DOHH2 (cell line): Measurements from ENCODE around the gene CARMIL3.

ENCODE experiments used
- H3F3A ChIP-seq: fragments of 200-600 bp; sonication (generic), shearing (Covaris generic); 2 replicates; pipeline ENCODE4 v1.6.0; 2016; ENCODE audit warnings: antibody characterized with exemption, mild to moderate bottlenecking; ENCODE audit not compliant: control insufficient read depth, insufficient read depth
- H3K27ac ChIP-seq: fragments of 200-600 bp; sonication (generic); 2 replicates; pipeline ENCODE4 v1.5.1; 2014; ENCODE audit warnings: low read depth, mild to moderate bottlenecking, low read length, moderate library complexity
- H3K27me3 ChIP-seq: fragments of 200-600 bp; sonication (generic); 2 replicates; pipeline ENCODE4 v1.6.1; 2014; ENCODE audit warnings: mild to moderate bottlenecking, low read length, mixed read lengths; ENCODE audit not compliant: control insufficient read depth
- H3K36me3 ChIP-seq: fragments of 200-600 bp; sonication (generic); 2 replicates; pipeline ENCODE4 v1.6.1; 2014; ENCODE audit warnings: mild to moderate bottlenecking, low read length, moderate library complexity, mixed read lengths; ENCODE audit not compliant: control insufficient read depth
- H3K4me1 ChIP-seq: fragments of 200-600 bp; sonication (generic); 2 replicates; pipeline ENCODE4 v1.6.1; 2014; ENCODE audit warnings: mild to moderate bottlenecking, low read length, mixed read lengths; ENCODE audit not compliant: control insufficient read depth
- H3K4me2 ChIP-seq: fragments of 200-600 bp; sonication (generic); 2 replicates; pipeline ENCODE4 v1.6.0; 2014; ENCODE audit warnings: mild to moderate bottlenecking, low read length, moderate library complexity
- H3K4me3 ChIP-seq: fragments of 200-600 bp; sonication (generic); 2 replicates; pipeline ENCODE4 v1.5.1; 2014; ENCODE audit warnings: mild to moderate bottlenecking, low read length, mixed read lengths
- H3K79me2 ChIP-seq: fragments of 200-600 bp; sonication (generic); 2 replicates; pipeline ENCODE4 v1.6.1; 2014; ENCODE audit warnings: mild to moderate bottlenecking, low read length, mixed read lengths; ENCODE audit not compliant: control insufficient read depth
- H3K9me2 ChIP-seq: fragments of 200-600 bp; sonication (generic); replicated peaks from 2 replicates; pipeline ENCODE4 v1.6.1; 2014; ENCODE audit warnings: mild to moderate bottlenecking, low read length, mixed read lengths; ENCODE audit not compliant: control insufficient read depth
- H3K9me3 ChIP-seq: fragments of 200-600 bp; sonication (generic); 2 replicates; pipeline ENCODE4 v1.6.1; 2014; ENCODE audit warnings: antibody characterized with exemption, low read length, mixed read lengths; ENCODE audit not compliant: control insufficient read depth, insufficient read depth
- H4K20me1 ChIP-seq: fragments of 200-600 bp; sonication (generic); 2 replicates; pipeline ENCODE4 v1.6.0; 2014; ENCODE audit warnings: low read depth, mild to moderate bottlenecking, antibody characterized with exemption, low read length, moderate library complexity; ENCODE audit not compliant: control insufficient read depth, insufficient read depth
- CTCF ChIP-seq: fragments of 200-600 bp; sonication (generic); IDR thresholded peaks from one replicate; pipeline ENCODE4 v1.5.1; 2014; ENCODE audit warnings: antibody characterized with exemption, mild to moderate bottlenecking, low read depth, low read length; ENCODE audit not compliant: poor library complexity, severe bottlenecking
- EZH2phosphoT487 ChIP-seq: fragments of 200-600 bp; sonication (generic); IDR thresholded peaks from 2 replicates; pipeline ENCODE4 v1.6.1; 2017; ENCODE audit warnings: borderline replicate concordance, mild to moderate bottlenecking, antibody characterized with exemption, low read length, moderate library complexity, mixed read lengths

The CARMIL3 gene

DNA sequence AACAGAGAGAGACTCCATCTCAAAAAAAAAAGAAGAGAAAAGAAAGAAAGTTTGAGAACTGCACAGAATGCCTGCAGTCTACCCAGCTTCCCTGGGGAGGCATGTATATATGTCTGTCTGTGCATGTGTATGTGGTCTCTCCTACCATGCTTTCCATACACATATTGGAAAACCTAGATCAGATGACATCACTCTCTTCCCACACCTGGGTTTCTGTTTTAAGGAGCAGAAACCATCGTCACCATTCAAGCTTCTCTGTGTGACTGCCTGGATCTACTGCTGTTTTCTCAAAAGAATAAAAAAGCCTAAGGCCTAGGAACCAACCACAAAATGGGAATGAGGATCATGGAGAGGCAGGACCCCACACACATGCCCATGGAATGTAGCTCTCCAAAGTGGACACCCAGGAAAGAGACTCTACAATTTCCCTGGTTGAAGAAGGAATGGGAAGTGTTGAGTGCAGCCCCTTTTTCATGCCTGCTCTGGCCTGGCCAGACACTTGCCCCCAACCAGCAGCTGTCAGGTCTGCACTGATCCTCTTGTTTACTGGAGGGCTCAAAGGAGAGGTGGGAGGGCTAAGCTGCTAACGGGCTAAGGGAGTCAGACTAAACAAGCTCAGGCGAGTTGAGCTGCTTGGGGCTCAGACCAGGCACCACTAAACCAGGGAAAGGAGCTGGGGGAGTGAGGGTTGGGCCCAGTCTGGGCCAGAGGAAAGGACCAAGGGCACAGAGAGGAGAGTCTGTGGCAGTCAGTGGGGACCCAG is 34.6 kb downstream of the CARMIL3 start:
- H3K4me2 ChIP-seq = no peak overlapping the region
- H4K20me1 ChIP-seq = no peaks in the 10 kb centered on the region
- TF ChIP-seq CTCF (no peak), EZH2phosphoT487 (no peak)
- H3K9me2 ChIP-seq = no peaks in the 10 kb centered on the region
- no peaks in the 10 kb centered on the region for H3K9me3 ChIP-seq
- peaks cover 17% of the 10 kb centered on the region for H3K4me1 ChIP-seq
- no peak overlapping the region for H3K27ac ChIP-seq
- H3K79me2 ChIP-seq = no peaks in the 10 kb centered on the region
- H3K4me3 ChIP-seq = no peak overlapping the region
- no peaks in the 10 kb centered on the region for H3K36me3 ChIP-seq
- no peaks in the 10 kb centered on the region for H3K27me3 ChIP-seq
- no peaks in the 10 kb centered on the region for H3F3A ChIP-seq

DNA sequence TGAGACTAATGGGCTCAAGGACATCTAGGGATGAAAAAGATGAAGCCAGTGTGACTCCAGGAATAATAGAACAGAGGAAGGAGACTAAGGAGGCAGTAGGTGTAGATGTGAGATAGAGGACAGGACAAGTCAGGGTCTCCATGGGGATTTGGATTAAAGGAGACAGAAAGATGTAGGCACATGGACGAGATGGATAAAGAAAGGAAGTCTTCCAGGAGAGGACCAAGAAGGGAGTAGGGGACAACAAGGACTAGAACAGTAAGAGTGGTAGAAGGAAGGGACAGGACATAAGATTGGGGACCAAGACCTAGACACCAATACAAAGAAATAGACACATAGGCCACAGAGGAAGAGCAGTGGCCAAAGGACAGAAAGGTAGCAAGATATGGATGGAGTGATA is 35.2 kb downstream of the CARMIL3 start:
- Histone ChIP-seq H3K36me3 (no peaks in the 10 kb centered on the region; the same call in 1 of the 2 replicates), H3K4me2 (no peak overlapping the region), H3K9me3 (no peaks in the 10 kb centered on the region), H4K20me1 (no peaks in the 10 kb centered on the region), H3F3A (no peaks in the 10 kb centered on the region), H3K27ac (no peak overlapping the region), H3K4me3 (no peak overlapping the region), H3K79me2 (no peaks in the 10 kb centered on the region), H3K27me3 (no peaks in the 10 kb centered on the region), H3K9me2 (no peaks in the 10 kb centered on the region), H3K4me1 (peaks cover 11% of the 10 kb centered on the region)
- no peak for TF ChIP-seq CTCF

GRCh38 chr14:24088095-24088494 is 36.3 kb downstream of the CARMIL3 start:
- Histone ChIP-seq H3K9me2 (no peaks in the 10 kb centered on the region), H3K79me2 (no peaks in the 10 kb centered on the region), H4K20me1 (no peaks in the 10 kb centered on the region), H3K9me3 (no peaks in the 10 kb centered on the region), H3K27ac (no peak overlapping the region), H3K4me1 (peaks cover 13% of the 10 kb centered on the region), H3K36me3 (peaks cover 3% of the 10 kb centered on the region; the same call in 1 of the 2 replicates), H3K4me3 (no peak overlapping the region), H3F3A (peaks cover 6% of the 10 kb centered on the region), H3K4me2 (no peak overlapping the region), H3K27me3 (no peaks in the 10 kb centered on the region)
- TF ChIP-seq EZH2phosphoT487 (no peak), CTCF (no peak)
